GM23338 (cell line): ENCODE measurements around the gene KRT17. TPM values are rescaled to one million over a fixed set of nuclear protein-coding genes. Genes with fewer than 3 reads are reported as not detected.

Experiments used
- ATAC-seq: fragments of 200-7000 bp; cut with Tn5 transposase; 3 replicates; pipeline ENCODE4 v1.9.1; 2020
- DNase-seq: peaks from one replicate; pipeline ENCODE4 v3.0.0-alpha.2; 2015; ENCODE audit warnings: low spot score
- H2AFZ ChIP-seq: fragments of 200-600 bp; sonication (generic); 2 replicates; pipeline ENCODE4 v1.8.0; 2016; ENCODE audit warnings: antibody characterized with exemption, mild to moderate bottlenecking, moderate library complexity
- H3F3A ChIP-seq: fragments of 200-600 bp; sonication (generic); replicated peaks from 2 replicates; pipeline ENCODE4 v1.8.0; 2017; ENCODE audit warnings: antibody characterized with exemption, mixed run types, low read depth
- H3K27ac ChIP-seq: fragments of 200-600 bp; sonication (generic); 2 replicates; pipeline ENCODE4 v1.6.1; 2016; ENCODE audit warnings: low read depth
- H3K27me3 ChIP-seq: fragments of 200-600 bp; sonication (generic); 2 replicates; pipeline ENCODE4 v1.8.0; 2016; ENCODE audit warnings: mild to moderate bottlenecking, mixed run types, moderate library complexity; ENCODE audit not compliant: insufficient read depth
- H3K36me3 ChIP-seq: fragments of 200-600 bp; sonication (generic); 2 replicates; pipeline ENCODE4 v1.8.0; 2016; ENCODE audit warnings: mild to moderate bottlenecking; ENCODE audit not compliant: insufficient read depth
- H3K4me1 ChIP-seq: fragments of 200-600 bp; sonication (generic); 2 replicates; pipeline ENCODE4 v1.8.0; 2016; ENCODE audit warnings: mild to moderate bottlenecking, moderate library complexity; ENCODE audit not compliant: insufficient read depth
- H3K4me2 ChIP-seq: fragments of 200-600 bp; sonication (generic); 2 replicates; pipeline ENCODE4 v1.7.1; 2017; ENCODE audit warnings: mixed run types
- H3K4me3 ChIP-seq: fragments of 200-600 bp; sonication (generic); 2 replicates; pipeline ENCODE4 v1.6.1; 2016; ENCODE audit warnings: mixed run types
- H3K79me2 ChIP-seq: fragments of 200-600 bp; sonication (generic); replicated peaks from 2 replicates; pipeline ENCODE4 v1.8.0; 2017; ENCODE audit warnings: mild to moderate bottlenecking; ENCODE audit not compliant: insufficient read depth
- H3K9me2 ChIP-seq: fragments of 200-600 bp; sonication (generic); 2 replicates; pipeline ENCODE4 v1.8.0; 2017; ENCODE audit not compliant: insufficient read depth
- H4K20me1 ChIP-seq: fragments of 200-600 bp; sonication (generic); replicated peaks from 2 replicates; pipeline ENCODE4 v1.8.0; 2017; ENCODE audit warnings: mild to moderate bottlenecking; ENCODE audit not compliant: insufficient read depth
- H3K27ac Mint-ChIP-seq: 2 replicates; pipeline ENCODE4 v1.8.0; 2020; ENCODE audit warnings: inconsistent platforms, mild to moderate bottlenecking, moderate library complexity, mixed read lengths
- H3K27me3 Mint-ChIP-seq: 3 replicates; pipeline ENCODE4 v1.8.0; 2022; ENCODE audit warnings: low read depth, mild to moderate bottlenecking, moderate library complexity, mixed read lengths, inconsistent platforms; ENCODE audit not compliant: insufficient read depth, poor library complexity
- H3K36me3 Mint-ChIP-seq: 3 replicates; pipeline ENCODE4 v1.8.0; 2021; ENCODE audit warnings: low read depth, mild to moderate bottlenecking, inconsistent platforms, moderate library complexity, mixed read lengths
- H3K4me1 Mint-ChIP-seq: 3 replicates; pipeline ENCODE4 v1.8.0; 2020; ENCODE audit warnings: mild to moderate bottlenecking, inconsistent platforms, mixed read lengths
- H3K4me3 Mint-ChIP-seq: 3 replicates; pipeline ENCODE4 v1.8.0; 2021; ENCODE audit warnings: moderate library complexity, mild to moderate bottlenecking, inconsistent platforms, mixed read lengths
- H3K9me3 Mint-ChIP-seq: 3 replicates; pipeline ENCODE4 v1.8.0; 2020; ENCODE audit warnings: moderate library complexity, mild to moderate bottlenecking, inconsistent platforms, mixed read lengths
- CREB1 ChIP-seq: fragments of 250-450 bp; sonication (Bioruptor Pico); IDR thresholded peaks from 2 replicates; pipeline ENCODE4 v1.5.0; 2020; ENCODE audit warnings: low read depth, mild to moderate bottlenecking, moderate library complexity
- EZH2 ChIP-seq: fragments of 200-600 bp; sonication (generic); IDR thresholded peaks from one replicate; pipeline ENCODE4 v1.8.0; 2017; ENCODE audit warnings: antibody characterized with exemption, mild to moderate bottlenecking, low read depth; ENCODE audit not compliant: unreplicated experiment
- EZH2phosphoT487 ChIP-seq: fragments of 200-600 bp; sonication (generic); IDR thresholded peaks from one replicate; pipeline ENCODE4 v1.8.1; 2018; ENCODE audit warnings: antibody characterized with exemption; ENCODE audit not compliant: unreplicated experiment
- JUNB ChIP-seq: IDR thresholded peaks from one replicate; pipeline ENCODE4 v1.6.1; 2016; ENCODE audit warnings: antibody characterized with exemption; ENCODE audit not compliant: unreplicated experiment
- NANOG ChIP-seq: IDR thresholded peaks from 2 replicates; pipeline ENCODE4 v1.6.1; 2016; ENCODE audit warnings: antibody characterized with exemption, borderline replicate concordance
- POLR2AphosphoS5 ChIP-seq: IDR thresholded peaks from 2 replicates; pipeline ENCODE4 v1.6.1; 2016; ENCODE audit warnings: antibody characterized with exemption, low read depth
- STAT1 ChIP-seq: IDR thresholded peaks from one replicate; pipeline ENCODE4 v1.6.1; 2016; ENCODE audit warnings: antibody characterized with exemption; ENCODE audit not compliant: unreplicated experiment
- ZNF114 ChIP-seq: fragments of 250-450 bp; sonication (Bioruptor Pico); IDR thresholded peaks from 2 replicates; pipeline ENCODE4 v1.5.0; 2020; ENCODE audit warnings: mild to moderate bottlenecking, moderate library complexity
- ZNF331 ChIP-seq: fragments of 250-450 bp; sonication (Bioruptor Pico); IDR thresholded peaks from 2 replicates; pipeline ENCODE4 v1.5.0; 2020; ENCODE audit warnings: low read depth, mild to moderate bottlenecking, moderate library complexity
- polyA plus RNA-seq: library from polyadenylated mRNA; unstranded; fragments of >200 nt; fragmentation: Nextera tagmentation; extraction: Ambion mirVana; gene quantifications from 2 replicates; pipeline ENCODE4 v1.2.1, GENCODE V29; 2016
- total RNA-seq: library from RNA; depleted of rRNA; stranded (reverse); fragments of >200 nt; shearing (Covaris generic); gene quantifications from 2 replicates; pipeline ENCODE4 v1.2.3, GENCODE V29; 2014
- TF ChIP-seq, protein P1 (sequence below): fragments of 250-450 bp; sonication (Bioruptor Pico); IDR thresholded peaks from 2 replicates; pipeline ENCODE4 v1.5.0; 2020; ENCODE audit warnings: mild to moderate bottlenecking, moderate library complexity
- TF ChIP-seq, protein P2 (sequence below): IDR thresholded peaks from 2 replicates; pipeline ENCODE4 v1.6.1; 2016; ENCODE audit warnings: antibody characterized with exemption
- TF ChIP-seq, protein P3 (sequence below), 2 experiments: fragments of 200-600 bp in 1 of 2; sonication (generic) in 1 of 2; conservative IDR thresholded peaks; 2 replicates each; pipeline versions ENCODE4 v1.5.1 to v1.6.1; 2016 to 2017; ENCODE audit warnings: antibody characterized with exemption in 2 of 2, low read depth in 2 of 2, mild to moderate bottlenecking in 2 of 2, moderate library complexity in 1 of 2
- TF ChIP-seq, protein P4 (sequence below): IDR thresholded peaks from one replicate; pipeline ENCODE4 v1.6.1; 2018; ENCODE audit warnings: antibody characterized with exemption; ENCODE audit not compliant: unreplicated experiment

The KRT17 gene
- total and polyA plus RNA-seq, 2 experiments from 2014 or later: 0.63 to 1.8 TPM

DNA sequence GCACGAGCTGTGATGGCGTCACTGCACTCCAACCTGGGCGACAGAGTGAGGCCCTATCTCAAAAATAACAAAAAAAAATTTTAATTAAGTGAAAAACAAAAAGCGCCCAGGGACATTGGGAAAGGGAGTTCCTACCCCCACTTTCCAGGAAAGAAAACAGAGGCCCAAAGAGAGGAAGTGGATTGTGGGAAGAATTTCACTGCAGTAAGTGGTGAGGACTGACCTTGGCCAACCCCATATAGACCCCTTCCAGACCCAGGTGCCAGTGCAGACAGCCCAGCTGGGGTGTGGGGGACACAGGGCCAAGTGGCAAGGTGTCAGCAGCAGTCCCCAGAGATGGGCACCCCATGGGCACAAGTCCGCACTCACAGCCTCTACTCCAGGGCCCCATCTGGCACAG lies 29.0 kb upstream of the KRT17 start:
- H3K9me2 ChIP-seq: no peaks in the 10 kb centered on the region
- DNase-seq (no peak), ATAC-seq (no peak)
- H3K79me2 ChIP-seq: no peaks in the 10 kb centered on the region
- Mint-ChIP-seq H3K4me3 (no peak overlapping the region), H3K36me3 (no peaks in the 10 kb centered on the region), H3K27ac (no peak overlapping the region), H3K27me3 (peaks cover 8% of the 10 kb centered on the region), H3K4me1 (peaks cover 10% of the 10 kb centered on the region), H3K9me3 (no peaks in the 10 kb centered on the region)
- no peak overlapping the region for H3K27ac ChIP-seq
- H3K4me1 ChIP-seq: peaks cover 5% of the 10 kb centered on the region
- H3K4me2 ChIP-seq: no peak overlapping the region
- H3F3A ChIP-seq: no peaks in the 10 kb centered on the region
- no peaks in the 10 kb centered on the region for H3K27me3 ChIP-seq
- no peak overlapping the region for H2AFZ ChIP-seq
- no peak overlapping the region for H3K4me3 ChIP-seq
- H3K36me3 ChIP-seq: no peaks in the 10 kb centered on the region
- no peaks in the 10 kb centered on the region for H4K20me1 ChIP-seq
- TF ChIP-seq CREB1 (no peak), JUNB (no peak), NANOG (no peak), ZNF114 (CRISPR knock-in tag) (no peak), ZNF331 (no peak), EZH2 (no peak), EZH2phosphoT487 (no peak), POLR2AphosphoS5 (no peak), STAT1 (no peak)
- TF ChIP-seq, protein P1, sequence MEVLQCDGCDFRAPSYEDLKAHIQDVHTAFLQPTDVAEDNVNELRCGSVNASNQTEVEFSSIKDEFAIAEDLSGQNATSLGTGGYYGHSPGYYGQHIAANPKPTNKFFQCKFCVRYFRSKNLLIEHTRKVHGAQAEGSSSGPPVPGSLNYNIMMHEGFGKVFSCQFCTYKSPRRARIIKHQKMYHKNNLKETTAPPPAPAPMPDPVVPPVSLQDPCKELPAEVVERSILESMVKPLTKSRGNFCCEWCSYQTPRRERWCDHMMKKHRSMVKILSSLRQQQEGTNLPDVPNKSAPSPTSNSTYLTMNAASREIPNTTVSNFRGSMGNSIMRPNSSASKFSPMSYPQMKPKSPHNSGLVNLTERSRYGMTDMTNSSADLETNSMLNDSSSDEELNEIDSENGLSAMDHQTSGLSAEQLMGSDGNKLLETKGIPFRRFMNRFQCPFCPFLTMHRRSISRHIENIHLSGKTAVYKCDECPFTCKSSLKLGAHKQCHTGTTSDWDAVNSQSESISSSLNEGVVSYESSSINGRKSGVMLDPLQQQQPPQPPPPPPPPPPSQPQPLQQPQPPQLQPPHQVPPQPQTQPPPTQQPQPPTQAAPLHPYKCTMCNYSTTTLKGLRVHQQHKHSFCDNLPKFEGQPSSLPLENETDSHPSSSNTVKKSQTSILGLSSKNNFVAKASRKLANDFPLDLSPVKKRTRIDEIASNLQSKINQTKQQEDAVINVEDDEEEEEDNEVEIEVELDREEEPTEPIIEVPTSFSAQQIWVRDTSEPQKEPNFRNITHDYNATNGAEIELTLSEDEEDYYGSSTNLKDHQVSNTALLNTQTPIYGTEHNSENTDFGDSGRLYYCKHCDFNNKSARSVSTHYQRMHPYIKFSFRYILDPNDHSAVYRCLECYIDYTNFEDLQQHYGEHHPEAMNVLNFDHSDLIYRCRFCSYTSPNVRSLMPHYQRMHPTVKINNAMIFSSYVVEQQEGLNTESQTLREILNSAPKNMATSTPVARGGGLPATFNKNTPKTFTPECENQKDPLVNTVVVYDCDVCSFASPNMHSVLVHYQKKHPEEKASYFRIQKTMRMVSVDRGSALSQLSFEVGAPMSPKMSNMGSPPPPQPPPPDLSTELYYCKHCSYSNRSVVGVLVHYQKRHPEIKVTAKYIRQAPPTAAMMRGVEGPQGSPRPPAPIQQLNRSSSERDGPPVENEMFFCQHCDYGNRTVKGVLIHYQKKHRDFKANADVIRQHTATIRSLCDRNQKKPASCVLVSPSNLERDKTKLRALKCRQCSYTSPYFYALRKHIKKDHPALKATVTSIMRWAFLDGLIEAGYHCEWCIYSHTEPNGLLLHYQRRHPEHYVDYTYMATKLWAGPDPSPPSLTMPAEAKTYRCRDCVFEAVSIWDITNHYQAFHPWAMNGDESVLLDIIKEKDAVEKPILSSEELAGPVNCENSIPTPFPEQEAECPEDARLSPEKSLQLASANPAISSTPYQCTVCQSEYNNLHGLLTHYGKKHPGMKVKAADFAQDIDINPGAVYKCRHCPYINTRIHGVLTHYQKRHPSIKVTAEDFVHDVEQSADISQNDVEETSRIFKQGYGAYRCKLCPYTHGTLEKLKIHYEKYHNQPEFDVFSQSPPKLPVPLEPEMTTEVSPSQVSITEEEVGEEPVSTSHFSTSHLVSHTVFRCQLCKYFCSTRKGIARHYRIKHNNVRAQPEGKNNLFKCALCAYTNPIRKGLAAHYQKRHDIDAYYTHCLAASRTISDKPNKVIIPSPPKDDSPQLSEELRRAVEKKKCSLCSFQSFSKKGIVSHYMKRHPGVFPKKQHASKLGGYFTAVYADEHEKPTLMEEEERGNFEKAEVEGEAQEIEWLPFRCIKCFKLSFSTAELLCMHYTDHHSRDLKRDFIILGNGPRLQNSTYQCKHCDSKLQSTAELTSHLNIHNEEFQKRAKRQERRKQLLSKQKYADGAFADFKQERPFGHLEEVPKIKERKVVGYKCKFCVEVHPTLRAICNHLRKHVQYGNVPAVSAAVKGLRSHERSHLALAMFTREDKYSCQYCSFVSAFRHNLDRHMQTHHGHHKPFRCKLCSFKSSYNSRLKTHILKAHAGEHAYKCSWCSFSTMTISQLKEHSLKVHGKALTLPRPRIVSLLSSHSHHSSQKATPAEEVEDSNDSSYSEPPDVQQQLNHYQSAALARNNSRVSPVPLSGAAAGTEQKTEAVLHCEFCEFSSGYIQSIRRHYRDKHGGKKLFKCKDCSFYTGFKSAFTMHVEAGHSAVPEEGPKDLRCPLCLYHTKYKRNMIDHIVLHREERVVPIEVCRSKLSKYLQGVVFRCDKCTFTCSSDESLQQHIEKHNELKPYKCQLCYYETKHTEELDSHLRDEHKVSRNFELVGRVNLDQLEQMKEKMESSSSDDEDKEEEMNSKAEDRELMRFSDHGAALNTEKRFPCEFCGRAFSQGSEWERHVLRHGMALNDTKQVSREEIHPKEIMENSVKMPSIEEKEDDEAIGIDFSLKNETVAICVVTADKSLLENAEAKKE: no peak
- TF ChIP-seq, protein P2, sequence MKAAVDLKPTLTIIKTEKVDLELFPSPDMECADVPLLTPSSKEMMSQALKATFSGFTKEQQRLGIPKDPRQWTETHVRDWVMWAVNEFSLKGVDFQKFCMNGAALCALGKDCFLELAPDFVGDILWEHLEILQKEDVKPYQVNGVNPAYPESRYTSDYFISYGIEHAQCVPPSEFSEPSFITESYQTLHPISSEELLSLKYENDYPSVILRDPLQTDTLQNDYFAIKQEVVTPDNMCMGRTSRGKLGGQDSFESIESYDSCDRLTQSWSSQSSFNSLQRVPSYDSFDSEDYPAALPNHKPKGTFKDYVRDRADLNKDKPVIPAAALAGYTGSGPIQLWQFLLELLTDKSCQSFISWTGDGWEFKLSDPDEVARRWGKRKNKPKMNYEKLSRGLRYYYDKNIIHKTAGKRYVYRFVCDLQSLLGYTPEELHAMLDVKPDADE: no peak
- TF ChIP-seq, protein P3, sequence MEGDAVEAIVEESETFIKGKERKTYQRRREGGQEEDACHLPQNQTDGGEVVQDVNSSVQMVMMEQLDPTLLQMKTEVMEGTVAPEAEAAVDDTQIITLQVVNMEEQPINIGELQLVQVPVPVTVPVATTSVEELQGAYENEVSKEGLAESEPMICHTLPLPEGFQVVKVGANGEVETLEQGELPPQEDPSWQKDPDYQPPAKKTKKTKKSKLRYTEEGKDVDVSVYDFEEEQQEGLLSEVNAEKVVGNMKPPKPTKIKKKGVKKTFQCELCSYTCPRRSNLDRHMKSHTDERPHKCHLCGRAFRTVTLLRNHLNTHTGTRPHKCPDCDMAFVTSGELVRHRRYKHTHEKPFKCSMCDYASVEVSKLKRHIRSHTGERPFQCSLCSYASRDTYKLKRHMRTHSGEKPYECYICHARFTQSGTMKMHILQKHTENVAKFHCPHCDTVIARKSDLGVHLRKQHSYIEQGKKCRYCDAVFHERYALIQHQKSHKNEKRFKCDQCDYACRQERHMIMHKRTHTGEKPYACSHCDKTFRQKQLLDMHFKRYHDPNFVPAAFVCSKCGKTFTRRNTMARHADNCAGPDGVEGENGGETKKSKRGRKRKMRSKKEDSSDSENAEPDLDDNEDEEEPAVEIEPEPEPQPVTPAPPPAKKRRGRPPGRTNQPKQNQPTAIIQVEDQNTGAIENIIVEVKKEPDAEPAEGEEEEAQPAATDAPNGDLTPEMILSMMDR (conservative IDR thresholded peaks at IDR 0.05; ENCODE audit: low read depth in 2 of 2): no peak
- TF ChIP-seq, protein P4, sequence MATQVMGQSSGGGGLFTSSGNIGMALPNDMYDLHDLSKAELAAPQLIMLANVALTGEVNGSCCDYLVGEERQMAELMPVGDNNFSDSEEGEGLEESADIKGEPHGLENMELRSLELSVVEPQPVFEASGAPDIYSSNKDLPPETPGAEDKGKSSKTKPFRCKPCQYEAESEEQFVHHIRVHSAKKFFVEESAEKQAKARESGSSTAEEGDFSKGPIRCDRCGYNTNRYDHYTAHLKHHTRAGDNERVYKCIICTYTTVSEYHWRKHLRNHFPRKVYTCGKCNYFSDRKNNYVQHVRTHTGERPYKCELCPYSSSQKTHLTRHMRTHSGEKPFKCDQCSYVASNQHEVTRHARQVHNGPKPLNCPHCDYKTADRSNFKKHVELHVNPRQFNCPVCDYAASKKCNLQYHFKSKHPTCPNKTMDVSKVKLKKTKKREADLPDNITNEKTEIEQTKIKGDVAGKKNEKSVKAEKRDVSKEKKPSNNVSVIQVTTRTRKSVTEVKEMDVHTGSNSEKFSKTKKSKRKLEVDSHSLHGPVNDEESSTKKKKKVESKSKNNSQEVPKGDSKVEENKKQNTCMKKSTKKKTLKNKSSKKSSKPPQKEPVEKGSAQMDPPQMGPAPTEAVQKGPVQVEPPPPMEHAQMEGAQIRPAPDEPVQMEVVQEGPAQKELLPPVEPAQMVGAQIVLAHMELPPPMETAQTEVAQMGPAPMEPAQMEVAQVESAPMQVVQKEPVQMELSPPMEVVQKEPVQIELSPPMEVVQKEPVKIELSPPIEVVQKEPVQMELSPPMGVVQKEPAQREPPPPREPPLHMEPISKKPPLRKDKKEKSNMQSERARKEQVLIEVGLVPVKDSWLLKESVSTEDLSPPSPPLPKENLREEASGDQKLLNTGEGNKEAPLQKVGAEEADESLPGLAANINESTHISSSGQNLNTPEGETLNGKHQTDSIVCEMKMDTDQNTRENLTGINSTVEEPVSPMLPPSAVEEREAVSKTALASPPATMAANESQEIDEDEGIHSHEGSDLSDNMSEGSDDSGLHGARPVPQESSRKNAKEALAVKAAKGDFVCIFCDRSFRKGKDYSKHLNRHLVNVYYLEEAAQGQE: no peak
